Right lobe of liver (tissue), 4 donors: ENCODE data around the gene TSPAN2.

Source experiments
- POLR2A ChIP-seq: fragments of 450-650 bp; IDR thresholded peaks from one replicate; pipeline ENCODE4 v1.6.1; 2017; ENCODE audit warnings: antibody characterized with exemption, mild to moderate bottlenecking
- TF ChIP-seq, protein P1 (sequence below), 4 donors: fragments of 200-600 bp in 3 of 4; fragments of 450-650 bp in 1 of 4; IDR thresholded peaks; one replicate each; pipeline versions ENCODE4 v1.5.1 to v1.8.0; 2016 to 2022; ENCODE audit warnings: antibody characterized with exemption in 4 of 4, mild to moderate bottlenecking in 2 of 4
- donor health status: DM: no; HTN: no; CAD: no.
- donor health status: DM: no; HTN: no; CAD: no.
- donor health status: DM: no; HTN: yes; CAD: no.

DNA sequence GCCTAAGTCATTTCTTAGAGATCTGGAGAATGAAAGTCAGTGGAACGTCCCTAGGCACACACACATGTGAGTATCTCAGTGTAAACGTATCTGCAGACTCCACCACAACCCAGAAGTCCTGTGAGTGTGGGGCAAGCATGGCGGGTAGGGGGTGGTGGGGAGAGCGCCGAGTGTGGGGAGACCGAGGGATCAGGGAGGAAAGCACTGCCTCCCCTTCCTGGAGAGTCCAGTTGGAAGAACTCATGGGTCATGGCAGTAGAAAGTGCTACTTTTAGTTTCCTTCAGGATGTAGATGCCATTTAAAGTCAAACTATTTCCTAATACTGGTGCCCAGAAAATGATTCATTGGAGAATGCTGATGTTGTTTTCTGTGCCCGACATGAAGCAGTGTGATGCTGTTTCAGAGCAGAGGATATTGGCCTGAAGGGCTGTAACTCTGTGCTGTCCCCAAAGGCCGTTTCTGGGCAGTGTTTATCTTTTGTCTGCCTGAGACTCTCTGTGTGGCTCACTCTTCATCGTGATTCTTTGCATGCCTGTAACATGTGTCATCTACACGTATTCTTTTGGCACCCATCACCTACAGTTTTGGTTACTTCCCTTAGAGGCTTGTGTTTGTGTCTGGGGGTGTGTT, 45.7 kb upstream of the TSPAN2 start:
- TF ChIP-seq, protein P1, sequence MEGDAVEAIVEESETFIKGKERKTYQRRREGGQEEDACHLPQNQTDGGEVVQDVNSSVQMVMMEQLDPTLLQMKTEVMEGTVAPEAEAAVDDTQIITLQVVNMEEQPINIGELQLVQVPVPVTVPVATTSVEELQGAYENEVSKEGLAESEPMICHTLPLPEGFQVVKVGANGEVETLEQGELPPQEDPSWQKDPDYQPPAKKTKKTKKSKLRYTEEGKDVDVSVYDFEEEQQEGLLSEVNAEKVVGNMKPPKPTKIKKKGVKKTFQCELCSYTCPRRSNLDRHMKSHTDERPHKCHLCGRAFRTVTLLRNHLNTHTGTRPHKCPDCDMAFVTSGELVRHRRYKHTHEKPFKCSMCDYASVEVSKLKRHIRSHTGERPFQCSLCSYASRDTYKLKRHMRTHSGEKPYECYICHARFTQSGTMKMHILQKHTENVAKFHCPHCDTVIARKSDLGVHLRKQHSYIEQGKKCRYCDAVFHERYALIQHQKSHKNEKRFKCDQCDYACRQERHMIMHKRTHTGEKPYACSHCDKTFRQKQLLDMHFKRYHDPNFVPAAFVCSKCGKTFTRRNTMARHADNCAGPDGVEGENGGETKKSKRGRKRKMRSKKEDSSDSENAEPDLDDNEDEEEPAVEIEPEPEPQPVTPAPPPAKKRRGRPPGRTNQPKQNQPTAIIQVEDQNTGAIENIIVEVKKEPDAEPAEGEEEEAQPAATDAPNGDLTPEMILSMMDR (IDR thresholded peaks at IDR 0.05) = no peak
- TF ChIP-seq POLR2A = no peak
